ENCODE measurements around the gene FGD6.

DNA sequence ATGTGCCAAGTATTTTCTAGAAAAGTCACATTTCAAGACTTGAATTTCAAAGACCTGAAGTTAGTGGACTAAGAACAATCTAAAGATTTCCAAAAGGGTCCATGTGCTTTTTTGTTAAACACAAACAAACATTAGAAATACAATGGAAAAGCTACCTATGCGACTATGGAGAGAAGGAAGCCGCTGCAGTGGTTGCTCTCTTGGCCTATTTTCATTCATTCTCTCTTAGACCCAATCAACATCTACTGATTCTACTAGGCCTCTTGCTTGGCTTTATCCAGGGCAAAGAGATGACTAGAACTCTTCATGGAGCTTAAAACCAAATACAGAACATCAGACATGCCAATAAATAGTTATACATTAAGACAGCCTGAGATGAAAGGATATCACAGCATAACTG is 9.9 kb downstream of the FGD6 start:
- TF ChIP-seq EZH2phosphoT487 (IDR thresholded peaks at IDR 0.05; ENCODE audit: low read depth, severe bottlenecking, unreplicated experiment) (no peak), CTCF (IDR thresholded peaks at IDR 0.05; ENCODE audit: poor library complexity) (no peak), EZH2 (IDR thresholded peaks at IDR 0.05; ENCODE audit: borderline replicate concordance) (no peak)
